GM06990 (cell line): Measurements from ENCODE around the gene SMIM27.
"Not testable (repeated sequence)": the region's sequence is repeated elsewhere in the genome, so short reads cannot be mapped to it uniquely, and the experiment has no call there.

Source experiments
- DNase-seq: peaks from one replicate; pipeline ENCODE4 v3.0.0-alpha.2; 2011; ENCODE audit not compliant: insufficient read length; ENCODE audit errors: extremely low read depth
- H3K27me3 ChIP-seq: replicated peaks from 2 replicates; pipeline ENCODE4 v1.6.0; 2011; ENCODE audit warnings: low read length; ENCODE audit not compliant: control insufficient read depth, insufficient read depth
- H3K36me3 ChIP-seq: 2 replicates; pipeline ENCODE4 v1.5.1; 2011; ENCODE audit warnings: low read length; ENCODE audit not compliant: control insufficient read depth, insufficient read depth
- H3K4me3 ChIP-seq: replicated peaks from 2 replicates; pipeline ENCODE4 v1.5.1; 2011; ENCODE audit warnings: low read depth, mild to moderate bottlenecking, control low read depth, low read length
- TF ChIP-seq, protein P1 (sequence below): IDR thresholded peaks from 2 replicates; pipeline ENCODE4 v1.5.1; 2011; ENCODE audit warnings: low read length, control low read depth, mild to moderate bottlenecking, inconsistent platforms; ENCODE audit not compliant: insufficient read depth, poor library complexity, severe bottlenecking

Gene SMIM27

DNA sequence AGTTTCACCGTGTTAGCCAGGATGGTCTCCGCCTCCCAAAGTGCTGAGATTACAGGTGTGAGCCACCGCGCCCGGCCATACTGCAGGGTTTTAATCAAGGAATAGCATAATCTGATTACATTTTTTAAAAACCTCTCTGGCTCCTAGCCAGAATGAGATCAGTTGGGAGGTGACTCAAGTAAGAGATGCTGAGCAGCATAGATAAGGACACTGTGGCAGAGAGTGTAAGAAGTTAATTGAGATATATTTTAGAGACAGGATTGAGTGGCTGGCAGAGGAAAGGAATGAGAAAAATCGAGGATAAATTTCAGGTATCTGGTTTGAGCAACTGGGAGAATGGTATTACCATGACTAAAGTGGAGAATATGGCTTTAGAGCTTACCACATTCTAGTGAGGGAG lies 18.8 kb upstream of the SMIM27 start:
- TF ChIP-seq, protein P1, sequence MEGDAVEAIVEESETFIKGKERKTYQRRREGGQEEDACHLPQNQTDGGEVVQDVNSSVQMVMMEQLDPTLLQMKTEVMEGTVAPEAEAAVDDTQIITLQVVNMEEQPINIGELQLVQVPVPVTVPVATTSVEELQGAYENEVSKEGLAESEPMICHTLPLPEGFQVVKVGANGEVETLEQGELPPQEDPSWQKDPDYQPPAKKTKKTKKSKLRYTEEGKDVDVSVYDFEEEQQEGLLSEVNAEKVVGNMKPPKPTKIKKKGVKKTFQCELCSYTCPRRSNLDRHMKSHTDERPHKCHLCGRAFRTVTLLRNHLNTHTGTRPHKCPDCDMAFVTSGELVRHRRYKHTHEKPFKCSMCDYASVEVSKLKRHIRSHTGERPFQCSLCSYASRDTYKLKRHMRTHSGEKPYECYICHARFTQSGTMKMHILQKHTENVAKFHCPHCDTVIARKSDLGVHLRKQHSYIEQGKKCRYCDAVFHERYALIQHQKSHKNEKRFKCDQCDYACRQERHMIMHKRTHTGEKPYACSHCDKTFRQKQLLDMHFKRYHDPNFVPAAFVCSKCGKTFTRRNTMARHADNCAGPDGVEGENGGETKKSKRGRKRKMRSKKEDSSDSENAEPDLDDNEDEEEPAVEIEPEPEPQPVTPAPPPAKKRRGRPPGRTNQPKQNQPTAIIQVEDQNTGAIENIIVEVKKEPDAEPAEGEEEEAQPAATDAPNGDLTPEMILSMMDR, result no peak
- Histone ChIP-seq H3K36me3 (no peaks in the 10 kb centered on the region), H3K27me3 (no peaks in the 10 kb centered on the region), H3K4me3 (no peak overlapping the region)
- no peak for DNase-seq

DNA sequence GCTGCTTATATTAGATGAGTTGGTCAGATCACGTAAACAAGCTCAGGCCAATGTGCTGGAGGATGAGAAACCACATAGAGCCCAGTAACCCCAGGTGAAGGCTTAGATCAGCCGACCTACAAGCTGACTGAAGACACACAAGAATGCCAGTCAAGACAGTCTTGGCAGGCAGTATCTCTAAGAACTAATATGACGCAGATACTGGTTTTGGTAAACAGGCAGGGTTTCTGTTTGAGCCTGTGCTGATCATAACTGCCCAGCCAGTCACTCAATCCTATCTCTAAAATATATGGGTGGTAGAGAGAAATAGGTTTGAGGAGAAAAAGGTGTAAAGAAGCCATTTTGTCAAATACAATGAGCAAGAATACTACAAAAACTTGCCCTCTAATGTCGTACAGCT lies 18.3 kb upstream of the SMIM27 start:
- TF ChIP-seq, protein P1, result no peak
- no peak overlapping the region for H3K4me3 ChIP-seq
- no peaks in the 10 kb centered on the region for H3K27me3 ChIP-seq
- DNase-seq, result no peak
- no peaks in the 10 kb centered on the region for H3K36me3 ChIP-seq

DNA sequence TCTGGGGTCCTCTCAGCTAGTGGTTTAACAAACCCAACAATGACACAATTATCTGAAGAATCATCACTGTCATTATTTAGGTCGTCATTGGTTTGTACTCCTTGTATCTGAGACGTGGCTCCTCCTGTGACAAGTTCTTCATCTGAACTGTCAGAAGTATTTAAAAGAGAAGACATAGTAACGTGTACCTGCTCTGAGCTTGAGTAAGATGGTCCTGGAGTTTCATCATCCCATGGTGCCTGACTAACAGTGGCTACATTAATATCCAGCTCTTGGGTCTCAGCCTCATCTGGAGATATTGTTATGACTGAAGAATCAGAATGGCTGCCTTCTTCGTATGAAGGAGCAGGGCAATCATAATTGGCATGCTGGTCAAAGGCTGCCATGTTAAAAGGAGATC lies 9.1 kb upstream of the SMIM27 start:
- Histone ChIP-seq H3K4me3 (no peak overlapping the region), H3K36me3 (no peaks in the 10 kb centered on the region; the same call in none of the 2 replicates), H3K27me3 (no peaks in the 10 kb centered on the region)
- TF ChIP-seq, protein P1, result no peak
- DNase-seq, result no peak

DNA sequence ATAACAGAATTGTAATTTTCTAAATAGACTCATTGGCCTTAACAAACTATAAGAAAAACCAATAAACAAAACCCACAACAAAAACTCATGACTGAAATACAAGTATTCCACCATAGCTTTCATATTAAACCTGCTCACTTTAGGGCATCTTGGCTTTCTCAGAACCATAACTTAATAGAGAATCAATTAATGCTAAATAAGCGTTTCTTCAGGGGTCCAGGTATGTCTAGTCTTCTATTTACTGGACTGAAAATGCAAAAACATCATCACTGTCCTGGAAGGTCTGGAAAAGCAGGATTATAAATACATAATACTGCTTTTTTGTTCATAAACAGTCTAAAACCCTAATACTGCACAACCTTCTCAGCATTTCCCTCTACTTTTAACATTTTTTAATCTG lies 6.2 kb upstream of the SMIM27 start:
- DNase-seq, result no peak
- no peaks in the 10 kb centered on the region; the same call in 1 of the 2 replicates for H3K36me3 ChIP-seq
- TF ChIP-seq, protein P1, result no peak
- no peak overlapping the region for H3K4me3 ChIP-seq
- H3K27me3 ChIP-seq, result no peaks in the 10 kb centered on the region

DNA sequence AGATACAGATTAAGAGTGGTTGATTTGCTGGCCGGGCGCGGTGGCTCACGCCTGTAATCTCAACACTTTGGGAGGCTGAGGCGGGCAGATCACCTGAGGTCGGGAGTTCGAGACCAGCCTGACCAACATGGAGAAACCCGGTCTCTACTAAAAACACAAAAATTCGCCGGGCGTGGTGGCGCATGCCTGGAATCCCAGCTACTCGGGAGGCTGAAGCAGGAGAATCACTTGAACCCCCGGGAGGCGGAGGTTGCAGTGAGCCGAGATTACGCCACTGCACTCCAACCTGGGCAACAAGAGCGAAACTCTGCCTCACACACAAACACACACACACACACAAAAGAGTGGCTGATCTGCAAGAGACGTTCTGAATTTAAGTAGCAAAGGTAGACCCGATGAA lies 3.9 kb upstream of the SMIM27 start:
- H3K4me3 ChIP-seq, DNase-seq, H3K36me3 ChIP-seq, H3K27me3 ChIP-seq: not testable (repeated sequence)

DNA sequence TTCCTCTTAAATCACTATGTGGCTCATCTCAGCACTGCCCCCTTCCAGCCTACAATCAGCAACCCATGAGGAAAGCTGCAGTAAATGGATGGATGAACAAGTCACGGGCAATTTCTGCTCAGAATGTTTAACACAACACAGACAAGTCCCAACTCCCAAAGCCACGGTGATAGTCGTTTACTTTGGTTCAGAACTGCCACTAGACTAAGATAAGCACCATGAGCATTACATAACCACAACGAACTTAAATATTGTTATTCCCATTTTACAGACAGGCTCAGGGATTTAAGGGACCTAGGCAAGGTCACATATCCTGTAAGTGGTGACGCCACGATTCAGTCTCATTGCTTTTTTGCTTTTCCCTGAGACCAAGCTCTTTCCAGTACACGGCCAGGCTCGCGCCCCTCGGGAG lies 2.0 kb upstream of the SMIM27 start:
- Histone ChIP-seq H3K27me3 (no peaks in the 10 kb centered on the region), H3K36me3 (no peaks in the 10 kb centered on the region; the same call in 1 of the 2 replicates), H3K4me3 (peak overlapping the region; percentile 85)
- DNase-seq, result no peak
- TF ChIP-seq, protein P1, result no peak
